GM18499 (cell line): ENCODE results near the gene PELI2.

Experiments
- ATAC-seq: cut with Tn5 transposase; IDR thresholded peaks from one replicate; pipeline ENCODE4 v1.9.1; 2021; ENCODE audit warnings: moderate number of reproducible peaks; ENCODE audit not compliant: insufficient read depth, unreplicated experiment

PELI2 gene

GRCh38 chr14:56331592-56332216, 213.5 kb downstream of the PELI2 start:
- ATAC-seq: no peak

- no peak for ATAC-seq
Measured at GRCh38 chr14:56333359-56334292, 215.4 kb downstream of the PELI2 start.

DNA sequence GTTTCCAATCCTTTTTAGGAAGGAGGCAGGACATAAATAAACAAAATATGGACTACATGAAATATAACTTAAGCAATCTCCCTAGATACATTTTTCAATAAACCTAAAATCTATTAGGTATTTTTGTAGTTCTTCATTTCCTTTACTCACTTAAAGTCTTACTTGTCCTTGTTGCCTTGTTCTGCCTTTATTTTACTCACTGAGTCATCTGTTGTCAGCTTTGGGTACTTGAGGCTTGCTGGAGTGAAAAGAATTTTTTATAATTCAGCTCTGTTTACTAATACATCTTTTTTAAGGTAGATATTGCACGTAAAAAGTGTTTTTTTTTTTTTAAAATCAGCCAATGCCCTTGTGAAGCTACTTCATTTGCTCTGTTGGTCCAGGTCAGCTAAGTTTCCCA, 216.2 kb downstream of the PELI2 start:
- ATAC-seq: no peak

DNA sequence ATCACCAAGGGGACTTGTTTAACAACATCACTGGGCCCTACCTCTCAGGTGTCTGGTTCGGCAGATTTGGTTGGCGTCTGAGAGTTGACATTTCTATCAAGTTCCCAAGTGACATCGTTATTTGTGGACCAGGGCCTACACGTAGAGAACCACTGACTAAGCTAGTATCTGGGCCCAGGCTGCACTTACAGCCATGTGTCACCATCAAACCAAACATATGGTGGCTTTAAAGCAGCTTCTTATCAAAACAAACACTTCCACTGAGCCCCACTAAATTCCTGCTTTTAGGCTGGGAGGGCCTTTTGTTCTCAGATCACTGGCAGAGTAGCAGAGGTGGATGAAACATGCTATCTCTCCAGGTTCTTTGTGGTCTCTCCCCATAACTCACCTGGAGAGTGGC, 220.5 kb downstream of the PELI2 start:
- ATAC-seq: no peak

GRCh38 chr14:56339855-56340701, 221.9 kb downstream of the PELI2 start:
- peak; percentile 70 for ATAC-seq

DNA sequence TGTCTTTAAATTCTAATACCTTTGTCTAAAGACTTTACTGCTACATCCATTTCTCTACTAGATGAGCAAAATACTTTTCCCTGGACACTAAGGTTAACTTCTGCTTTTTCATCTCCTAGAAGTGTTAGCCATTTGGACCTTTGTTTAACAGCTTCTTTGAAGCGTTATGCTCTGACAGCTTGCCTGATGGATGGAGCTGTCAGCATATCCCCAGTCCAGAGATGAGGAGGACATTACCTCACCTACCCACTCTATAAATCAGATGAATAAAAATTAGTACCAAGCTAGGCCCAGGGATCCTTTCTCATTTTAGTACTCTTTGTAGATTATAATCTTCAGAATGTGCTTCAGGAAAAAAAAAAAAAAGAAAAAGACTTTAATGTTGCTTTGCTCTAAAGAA, 222.7 kb downstream of the PELI2 start:
- ATAC-seq: no peak

- peak; percentile 41 for ATAC-seq
Measured at GRCh38 chr14:56341766-56342493, 223.7 kb downstream of the PELI2 start.

- no peak for ATAC-seq
Measured at GRCh38 chr14:56342494-56342942, 224.3 kb downstream of the PELI2 start.

- ATAC-seq: no peak
Measured at GRCh38 chr14:56349960-56350359, 231.7 kb downstream of the PELI2 start.
